Measurements from ENCODE around the gene RRAGD.
"Not testable (repeated sequence)": the region's sequence is repeated elsewhere in the genome, so short reads cannot be mapped to it uniquely, and the experiment has no call there.

RRAGD gene

DNA sequence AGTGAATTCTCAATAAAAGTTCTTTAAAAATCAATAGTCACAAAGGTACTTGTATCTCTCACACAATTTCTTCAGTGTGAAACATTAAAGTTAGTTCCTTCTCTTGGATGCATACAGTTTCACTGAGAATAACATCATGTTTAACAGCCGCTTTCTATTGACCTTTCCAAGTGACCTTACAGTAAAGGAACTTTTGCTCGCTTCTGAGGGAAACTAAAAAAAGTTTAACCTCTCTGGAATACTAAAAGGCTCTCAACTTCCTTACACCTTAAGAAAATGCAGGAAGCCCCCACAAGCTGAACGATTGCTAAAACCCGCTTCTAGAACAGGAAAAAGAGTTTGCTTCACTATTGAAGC, 1.3 kb downstream of the RRAGD start:
- DNase-seq, result no peak

DNA sequence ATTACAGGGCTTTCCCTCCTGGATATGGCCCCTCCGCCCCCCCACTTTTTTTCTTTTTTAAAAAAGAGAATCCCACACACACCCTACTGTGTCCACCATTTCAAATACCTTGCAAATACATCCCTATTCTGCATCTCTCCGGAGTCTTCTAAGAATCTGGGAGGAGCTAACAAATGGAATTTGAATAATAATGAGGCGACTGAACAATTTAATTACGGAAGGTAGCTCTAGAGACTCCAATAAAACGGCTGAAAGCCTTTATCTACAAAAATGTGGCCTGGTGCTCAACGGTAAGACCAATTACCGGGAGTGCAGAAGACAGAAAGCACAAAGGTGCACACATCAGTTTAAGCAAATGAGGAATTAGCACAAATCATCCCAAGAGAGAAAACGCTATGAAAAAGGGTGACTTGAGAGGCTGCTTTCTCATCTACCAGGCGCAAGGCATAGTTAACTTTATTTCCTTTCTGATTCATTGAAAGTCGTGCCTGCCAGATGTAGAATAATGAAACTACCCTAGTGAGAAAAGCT, 1.8 kb downstream of the RRAGD start:
- no peak for DNase-seq

DNA sequence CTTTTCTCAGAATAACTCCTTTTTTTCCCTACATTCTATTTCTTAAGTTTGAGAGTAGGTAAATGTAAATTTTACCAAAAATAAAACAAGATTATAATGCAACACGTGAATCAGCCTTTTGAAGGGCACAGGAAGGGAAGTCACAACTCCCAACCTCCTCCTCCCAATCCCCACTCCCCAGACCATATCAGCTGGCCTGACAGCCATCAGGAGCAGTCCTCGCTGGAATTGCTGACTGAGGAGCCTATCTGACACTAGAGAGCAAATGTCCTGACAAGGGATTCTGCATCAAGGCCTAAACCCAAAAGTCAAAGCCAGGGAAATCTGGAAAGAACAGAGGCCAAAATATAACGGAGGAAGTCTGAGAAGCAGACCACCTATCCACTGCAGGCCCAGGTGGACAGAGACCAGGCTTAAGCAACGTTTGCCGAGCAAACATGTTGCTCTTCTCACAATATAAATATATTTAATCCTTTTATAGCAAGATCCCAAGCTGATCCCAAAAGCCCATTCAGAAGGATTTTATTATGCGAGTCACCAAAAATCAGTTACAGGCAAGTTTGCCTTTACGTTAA, 2.5 kb downstream of the RRAGD start:
- DNase-seq, result no peak

DNA sequence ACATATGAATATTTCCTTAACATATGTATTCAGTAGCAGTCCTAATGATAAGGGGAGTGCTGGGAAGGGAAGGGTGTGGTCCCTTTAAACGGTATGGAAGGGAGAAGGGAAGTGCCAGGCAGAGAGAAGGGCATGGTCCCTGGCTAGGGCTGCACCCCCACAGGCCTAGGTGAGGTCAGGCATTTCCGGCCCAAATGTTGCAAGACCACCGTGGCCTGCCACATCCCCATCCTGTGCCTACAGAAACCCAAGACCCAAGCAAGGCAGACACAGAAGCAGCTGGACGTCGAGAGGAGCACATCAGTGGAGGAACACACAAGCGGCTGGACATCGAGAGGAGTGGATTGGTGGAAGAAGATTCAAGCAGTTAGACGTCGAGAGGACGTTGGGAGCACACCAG, 5.9 kb downstream of the RRAGD start:
- DNase-seq, result no peak

DNA sequence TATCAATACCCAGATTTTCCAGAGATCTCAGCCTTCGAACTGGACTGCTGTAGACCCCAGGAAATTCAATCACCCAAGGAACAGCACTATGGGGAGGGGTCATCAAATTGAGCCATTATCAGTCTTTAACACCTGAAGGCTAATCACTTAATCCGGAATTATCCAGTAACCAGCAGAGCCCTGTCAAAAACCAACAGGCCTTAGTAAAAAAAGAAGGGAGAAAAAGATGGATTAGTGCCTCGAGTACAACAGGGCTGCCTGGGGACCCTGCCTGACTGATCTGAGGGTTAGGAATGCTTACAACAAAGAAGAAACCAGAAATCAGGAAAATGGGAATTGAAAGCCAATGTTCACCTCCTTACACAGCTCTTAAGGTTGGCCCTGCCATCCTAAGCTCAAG, 7.6 kb downstream of the RRAGD start:
- DNase-seq, result no peak

DNA sequence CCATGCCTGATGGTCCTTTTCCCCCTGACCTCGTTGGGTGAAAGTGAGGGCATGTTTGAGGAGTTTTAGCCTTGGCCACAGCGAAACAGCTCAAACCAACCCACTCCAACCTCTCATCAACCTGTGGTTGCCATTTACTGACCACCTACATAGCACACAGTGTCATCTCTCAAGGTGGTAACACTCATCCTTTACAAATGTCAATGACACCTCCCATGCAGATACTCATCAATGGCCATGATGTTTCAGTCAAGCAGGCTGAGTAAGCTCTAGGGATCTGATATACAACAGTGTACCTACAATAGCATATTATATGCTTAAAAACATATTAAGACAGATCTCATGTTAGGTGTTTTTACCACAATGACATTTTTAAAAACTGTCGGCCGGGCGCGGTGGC, 9.3 kb downstream of the RRAGD start:
- DNase-seq, result no peak

DNA sequence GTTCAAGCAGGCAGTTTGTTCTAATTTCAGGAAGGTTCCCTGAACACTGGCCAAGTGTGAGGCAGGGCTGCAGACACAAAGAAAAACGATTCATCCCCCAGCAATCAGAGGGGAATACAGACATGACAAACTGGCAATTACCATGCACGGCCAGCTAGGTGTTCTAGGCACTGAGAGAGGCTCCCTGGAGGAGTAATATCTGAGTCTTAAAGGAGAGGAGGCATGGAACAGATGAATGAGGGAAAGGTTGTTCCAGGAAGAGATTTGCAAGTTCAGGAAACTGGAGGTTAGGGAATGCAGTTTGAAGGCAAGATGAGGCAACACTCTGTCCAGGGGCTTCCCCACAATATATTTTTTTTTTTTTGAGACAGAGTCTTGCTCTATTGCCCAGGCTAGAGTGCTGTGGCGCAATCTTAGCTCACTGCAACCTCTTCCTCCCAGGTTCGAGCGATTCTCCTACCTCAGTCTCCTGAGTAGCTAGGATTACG, 11.1 kb downstream of the RRAGD start:
- DNase-seq, result no peak

DNA sequence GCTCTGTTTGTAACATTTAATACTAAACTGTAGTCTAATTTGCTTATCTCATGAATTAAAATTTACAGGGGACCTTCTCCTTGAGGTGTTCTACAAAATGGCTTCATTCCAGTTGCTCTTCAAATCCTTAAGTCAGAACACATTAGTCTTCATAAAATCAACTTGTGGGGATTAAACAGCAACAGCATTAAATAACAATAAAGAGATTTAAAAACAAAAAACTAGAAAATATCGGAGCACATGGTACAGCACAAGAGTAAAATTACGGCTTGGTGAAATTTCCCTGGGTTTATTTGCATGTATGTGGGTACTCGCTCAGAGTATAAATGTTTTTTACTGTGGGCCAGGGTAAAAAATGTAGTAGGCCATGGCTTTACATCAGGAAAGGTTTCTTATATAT, 12.0 kb downstream of the RRAGD start:
- DNase-seq, result no peak

DNA sequence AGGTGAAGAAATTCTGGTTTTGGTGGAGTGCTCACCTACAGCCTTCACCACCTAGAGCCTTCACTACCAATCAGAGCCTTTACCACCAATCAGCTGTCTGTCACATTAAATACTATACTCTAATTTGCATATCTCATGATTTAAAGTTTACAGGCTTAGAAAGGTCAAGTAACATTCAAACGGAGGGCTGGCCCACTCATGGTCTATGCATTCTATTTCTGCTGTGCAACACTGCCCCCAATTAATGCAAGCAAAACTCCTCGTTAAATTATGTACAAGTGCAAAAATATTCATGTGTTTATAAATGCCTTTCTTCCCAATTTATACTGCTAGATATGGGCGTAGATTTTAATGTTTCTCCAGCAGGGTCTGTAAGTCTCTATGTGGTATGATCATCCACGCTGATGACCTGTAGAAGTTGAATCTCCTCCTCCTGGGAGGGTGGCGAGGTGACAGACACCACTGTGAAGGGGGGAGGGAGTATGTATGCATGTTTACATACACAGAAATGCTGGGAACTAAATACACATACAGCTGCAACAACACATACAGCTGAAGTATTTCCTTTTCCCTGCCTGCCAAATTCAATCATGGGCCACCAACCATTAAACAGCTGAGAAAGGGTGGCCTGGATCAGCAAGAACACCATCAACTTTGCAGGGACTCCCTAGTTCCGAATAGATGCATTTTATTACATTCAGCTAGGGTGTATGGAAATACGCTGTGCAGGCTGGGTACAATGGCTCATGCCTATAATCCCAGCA, 13.1 kb downstream of the RRAGD start:
- no peak for DNase-seq

DNA sequence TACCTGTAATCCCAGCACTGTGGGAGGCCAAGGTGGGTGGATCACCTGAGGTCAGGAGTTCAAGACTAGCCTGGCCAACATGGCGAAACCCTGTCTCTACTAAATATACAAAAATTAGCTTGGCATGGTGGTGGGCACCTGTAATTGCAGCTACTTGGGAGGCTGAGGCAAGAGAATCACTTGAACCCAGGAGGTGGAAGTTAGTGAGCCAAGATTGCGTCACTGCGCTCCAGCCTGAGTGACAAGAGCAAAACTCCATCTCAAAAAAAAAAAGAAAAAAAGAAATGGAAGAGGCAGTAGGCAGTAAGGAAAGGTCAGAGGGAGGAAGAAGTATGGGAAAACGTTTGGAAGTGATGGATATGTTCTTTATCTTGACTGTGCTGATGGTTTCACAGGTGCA, 14.2 kb downstream of the RRAGD start:
- not testable (repeated sequence) for DNase-seq

DNA sequence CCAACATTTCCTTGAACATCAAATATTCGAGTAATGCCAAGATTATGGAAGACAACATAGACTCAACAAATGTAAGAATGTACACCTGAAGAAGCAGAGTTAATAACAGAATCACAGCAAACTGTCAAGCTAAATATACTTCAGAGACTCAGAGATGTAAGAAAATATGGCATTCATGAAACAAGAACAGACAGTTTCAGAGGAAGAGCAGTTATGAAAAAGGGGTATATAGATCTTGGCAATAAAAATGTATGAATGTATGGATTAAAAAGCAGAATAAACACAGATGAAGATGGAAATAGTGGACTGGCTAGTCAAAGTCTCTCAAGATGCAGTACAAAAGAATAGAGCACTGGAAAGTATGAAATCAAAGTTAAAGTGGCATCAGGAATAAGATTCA, 18.4 kb downstream of the RRAGD start:
- no peak for DNase-seq

DNA sequence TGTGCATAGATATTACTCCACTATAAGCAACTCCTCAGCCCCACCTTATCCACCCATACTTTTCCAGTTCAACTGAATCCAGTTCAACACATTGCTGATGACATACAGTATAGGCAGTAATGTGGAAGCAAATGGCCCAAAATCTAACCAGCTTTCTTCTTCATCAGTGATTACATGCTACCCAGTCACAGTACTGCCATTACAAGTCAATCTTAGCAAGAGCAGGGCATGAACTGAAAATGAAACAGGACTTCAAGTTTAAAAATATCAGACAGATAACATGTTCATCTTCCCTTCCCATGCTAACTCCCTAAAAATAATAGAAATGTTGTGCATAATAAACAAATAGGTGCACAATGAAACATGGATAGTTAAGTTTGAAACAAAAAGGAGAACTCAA, 19.2 kb downstream of the RRAGD start:
- DNase-seq, result no peak

DNA sequence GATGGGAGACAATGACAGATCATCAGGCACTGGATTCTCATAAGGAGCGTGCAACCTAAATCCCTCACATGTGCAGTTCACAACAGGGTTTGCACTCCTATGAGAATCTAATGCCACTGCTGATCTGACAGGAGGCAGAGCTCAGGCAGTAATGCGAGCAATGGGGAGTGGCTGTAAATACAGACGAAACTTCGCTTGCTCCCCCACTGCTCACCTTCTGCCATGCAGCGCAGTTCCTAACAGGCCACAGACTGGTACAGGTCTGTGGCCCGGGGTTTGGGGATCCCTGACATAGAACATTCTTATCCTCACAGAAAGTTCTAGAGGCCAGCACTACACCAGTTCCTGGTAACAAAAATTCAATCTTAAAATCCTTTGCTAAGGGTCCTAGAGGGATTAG, 23.2 kb downstream of the RRAGD start:
- DNase-seq, result no peak

DNA sequence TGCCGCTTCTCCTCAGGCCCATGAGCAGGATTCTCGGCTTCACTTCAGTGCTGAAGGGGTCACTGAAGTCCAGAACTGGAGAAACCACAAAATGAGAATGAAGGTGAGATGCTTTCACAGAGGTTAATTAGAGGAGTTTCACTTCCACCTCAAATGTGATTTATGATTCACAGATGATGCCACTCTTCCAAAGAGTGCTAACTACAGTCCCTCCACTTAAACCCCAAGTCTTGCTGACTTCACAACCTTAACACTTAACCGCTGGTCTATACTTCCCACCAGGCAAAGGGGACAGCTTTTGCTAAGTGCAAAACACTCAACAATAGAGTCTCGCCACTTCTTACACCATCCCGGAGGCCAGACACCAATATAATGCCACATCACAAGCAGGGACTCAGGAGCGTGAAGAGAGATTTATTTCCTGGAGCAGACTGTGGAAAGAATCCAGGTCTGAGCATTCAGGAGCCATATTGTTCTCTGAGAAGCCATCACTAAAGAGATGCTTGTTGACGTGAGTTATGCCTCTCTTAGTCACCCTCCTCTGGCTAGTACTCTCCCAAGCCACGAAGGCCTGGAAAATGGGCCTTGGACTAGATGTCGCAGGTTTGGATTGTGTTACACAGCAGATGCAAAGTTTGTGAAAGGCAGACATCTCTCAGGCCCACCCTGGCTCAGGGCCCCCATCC, 24.4 kb downstream of the RRAGD start:
- no peak for DNase-seq

DNA sequence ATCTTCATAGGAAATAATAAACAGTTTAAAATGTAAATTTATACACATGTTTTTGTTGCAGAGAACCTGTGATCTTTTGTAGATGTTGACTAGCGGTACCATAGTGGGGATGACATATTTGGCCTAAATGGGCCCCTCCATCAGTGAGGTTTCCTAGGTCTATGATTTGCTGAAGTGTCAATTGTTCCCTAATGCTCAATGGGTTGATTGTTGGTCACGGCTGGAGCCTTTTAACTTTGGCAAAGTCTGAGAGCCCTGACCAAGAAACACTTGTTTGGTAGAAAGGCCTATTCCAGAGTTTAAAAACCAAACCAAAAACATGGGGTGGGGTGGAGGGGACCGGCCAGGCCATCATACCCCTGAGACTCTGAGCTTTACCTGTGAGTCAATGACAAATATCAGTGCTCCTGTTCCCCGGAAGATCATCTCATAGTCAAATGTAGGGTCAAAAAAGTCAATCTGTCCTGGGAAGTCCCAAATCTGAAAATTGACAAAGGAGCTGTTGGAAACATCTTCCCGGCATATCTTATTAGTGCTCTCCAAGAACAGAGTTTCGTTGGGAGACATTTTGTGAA, 25.1 kb downstream of the RRAGD start:
- no peak for DNase-seq

DNA sequence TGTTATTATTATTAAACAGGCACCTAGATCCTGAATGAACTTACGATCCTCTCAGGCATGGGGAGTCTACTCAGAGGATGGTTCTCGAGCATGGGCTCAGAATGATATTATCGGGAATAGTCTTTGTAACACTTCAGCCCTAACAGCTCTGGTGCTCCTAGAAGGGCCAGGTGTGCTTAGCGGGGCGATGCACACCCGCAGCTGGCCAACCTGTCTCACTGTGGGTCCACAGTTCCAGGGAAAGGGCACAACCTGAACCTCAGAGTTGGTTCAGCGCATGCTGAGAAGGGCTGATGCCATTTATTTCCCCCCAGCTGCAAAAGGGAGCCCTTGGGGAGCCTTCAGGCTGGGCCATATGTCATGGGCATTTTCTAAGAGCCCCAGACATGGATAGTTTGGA, 26.2 kb downstream of the RRAGD start:
- no peak for DNase-seq

DNA sequence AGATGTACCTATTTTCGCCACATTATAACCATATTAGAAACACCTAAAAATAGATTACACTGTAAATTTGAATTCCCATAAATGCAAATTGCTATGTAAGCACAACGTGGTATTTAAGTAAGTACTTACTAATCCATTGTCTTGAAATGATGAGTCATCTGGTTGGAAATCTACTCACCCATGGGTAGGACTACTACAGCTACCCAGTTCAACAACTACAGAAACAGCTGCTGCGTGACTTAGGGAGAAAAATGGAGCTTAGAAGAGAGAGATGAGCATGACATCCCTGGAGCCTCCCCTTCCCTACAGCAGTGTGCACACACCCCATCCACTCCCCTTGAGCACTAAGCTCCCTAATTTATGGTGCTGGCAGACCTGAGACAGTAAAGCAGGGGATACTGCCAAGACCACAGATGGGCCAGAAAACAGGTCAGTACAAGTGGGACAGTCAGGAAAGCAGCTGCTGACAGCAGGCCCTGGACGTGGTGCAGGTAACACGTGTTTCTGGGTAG, 26.9 kb downstream of the RRAGD start:
- no peak for DNase-seq

DNA sequence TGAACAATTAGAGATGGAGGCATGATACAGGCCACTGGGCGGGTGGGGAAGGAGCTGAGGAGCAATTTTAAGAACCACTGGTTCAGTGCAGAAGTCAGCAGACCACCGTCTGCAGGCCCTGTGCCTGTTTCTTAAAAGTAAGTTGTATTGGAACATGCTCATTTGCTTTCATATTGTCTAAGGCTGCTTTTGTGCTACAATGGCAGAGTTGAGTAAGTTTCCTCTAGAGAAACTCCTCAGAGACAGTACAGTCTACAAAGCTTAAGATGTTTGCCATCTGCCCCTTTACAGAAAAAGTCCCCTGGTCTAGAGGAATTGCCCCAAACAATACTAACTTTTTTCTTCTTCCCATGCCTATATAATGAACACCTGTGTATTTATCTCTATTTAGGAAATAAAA, 31.0 kb downstream of the RRAGD start:
- DNase-seq, result no peak

DNA sequence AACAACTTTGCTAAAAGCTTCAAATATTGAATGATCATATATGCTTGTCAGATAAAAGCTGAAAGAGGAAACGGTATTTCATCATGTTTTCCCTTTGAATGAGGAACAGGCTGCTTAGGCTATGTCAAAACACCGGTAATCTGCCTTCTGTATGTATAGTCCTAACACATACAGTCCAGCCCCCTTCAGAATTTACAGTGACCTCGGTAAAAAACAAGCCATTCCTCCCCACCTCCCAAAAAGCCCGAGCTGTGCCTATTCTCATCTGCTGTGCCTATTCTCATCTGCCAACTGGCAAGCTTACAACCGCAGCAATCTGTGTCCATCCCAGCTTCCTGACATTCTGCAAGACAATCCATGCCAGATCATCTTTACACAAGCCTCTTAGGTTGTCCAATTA, 32.8 kb downstream of the RRAGD start:
- no peak for DNase-seq

DNA sequence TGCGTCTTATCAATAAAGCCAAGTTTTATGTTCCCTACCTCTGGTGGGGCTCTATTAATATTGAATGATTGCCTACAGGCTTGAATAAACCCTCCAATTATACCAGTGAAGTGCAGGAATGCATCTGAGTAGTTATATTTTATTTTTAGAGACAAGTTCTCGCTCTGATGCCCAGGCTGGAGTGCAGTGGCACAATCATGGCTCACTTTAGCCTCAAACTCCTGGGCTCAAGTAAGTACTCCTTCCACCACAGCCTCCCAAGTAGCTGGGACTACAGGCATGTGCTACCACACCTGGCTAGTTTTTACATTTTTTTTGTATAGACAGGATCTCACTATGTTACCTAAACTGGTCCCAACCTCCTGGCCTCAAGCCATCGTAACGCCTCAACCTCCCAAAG, 33.4 kb downstream of the RRAGD start:
- DNase-seq, result no peak

DNA sequence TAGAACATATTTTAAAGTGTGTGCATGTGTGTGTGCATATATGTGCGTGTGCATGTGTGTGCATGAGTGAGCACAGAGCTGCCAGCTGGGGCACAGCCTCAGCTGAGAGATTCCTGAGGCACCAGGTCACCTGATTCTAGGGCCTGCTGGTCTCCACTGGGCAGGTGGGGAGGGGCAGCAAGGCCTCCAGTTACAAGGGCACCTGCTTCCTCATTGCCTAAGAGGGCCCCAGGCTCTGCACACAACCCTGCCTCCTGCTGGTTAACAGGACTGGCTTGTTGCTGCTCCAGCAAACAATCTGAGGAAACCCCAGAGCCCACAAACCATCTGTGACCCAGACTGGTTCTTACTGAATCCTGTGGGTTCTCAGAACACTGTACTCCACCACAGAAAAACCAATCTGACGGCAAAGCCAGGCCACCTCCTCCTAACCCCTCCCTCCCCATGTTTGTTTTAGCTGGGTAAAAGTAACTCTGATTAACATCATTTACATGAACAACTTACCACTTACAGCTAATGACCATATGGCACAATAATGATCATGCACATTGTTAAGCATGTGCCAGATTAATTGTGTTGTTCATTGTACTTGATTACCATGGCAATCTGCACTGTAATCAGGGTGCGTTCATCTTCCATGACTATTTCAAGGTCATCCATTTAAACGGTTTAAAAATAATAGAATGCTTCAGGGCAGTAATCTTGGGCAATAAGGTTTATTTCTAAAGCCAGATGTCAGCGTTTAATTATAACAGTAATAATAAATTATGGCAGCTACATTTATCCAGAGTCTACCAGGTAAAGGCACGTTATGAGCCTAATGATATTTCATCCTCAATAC, 36.4 kb downstream of the RRAGD start:
- peak; percentile 15 for DNase-seq

DNA sequence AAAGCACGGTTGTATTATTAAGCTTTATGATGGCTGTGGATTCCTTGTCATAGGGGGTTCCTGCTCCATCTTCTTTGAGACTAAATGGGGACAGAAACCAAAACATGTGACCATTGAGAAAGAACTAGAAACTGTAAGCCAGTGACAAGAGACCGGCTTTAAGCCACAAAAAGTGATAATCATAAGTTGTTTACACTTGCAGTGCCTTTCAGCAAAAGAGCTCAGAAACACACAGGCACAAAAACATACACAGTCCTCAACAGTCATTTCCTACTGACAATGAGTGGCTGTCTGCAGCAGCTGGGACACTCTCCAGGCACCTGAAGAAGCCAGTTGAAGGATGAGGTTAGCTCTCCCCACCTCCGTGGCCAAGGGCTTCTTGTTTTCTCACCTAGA, 39.6 kb downstream of the RRAGD start:
- no peak for DNase-seq
